ENCODE measurements around the gene PCCB.
"Not testable (repeated sequence)": the region's sequence is repeated elsewhere in the genome, so short reads cannot be mapped to it uniquely, and the experiment has no call there.

Gene PCCB

DNA sequence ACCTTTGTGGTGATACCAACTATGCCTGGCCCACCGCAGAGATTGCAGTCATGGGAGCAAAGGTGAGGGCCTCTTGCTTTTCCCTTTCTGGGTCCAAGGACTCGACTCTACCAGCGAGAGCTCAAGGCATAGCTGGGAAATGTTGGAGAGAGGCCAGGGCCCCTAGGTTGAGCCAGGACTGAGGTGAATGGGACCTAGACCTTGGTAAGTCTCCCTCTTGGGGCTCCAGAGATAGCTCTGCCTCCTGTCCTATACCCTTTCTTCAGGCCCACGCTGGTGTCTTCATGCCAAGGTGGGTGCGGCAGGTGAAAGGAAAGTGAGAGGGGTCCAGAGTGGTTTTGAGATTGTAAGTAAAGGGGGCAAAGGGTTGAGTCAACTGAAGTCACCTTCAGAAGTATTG lies 77.5 kb downstream of the PCCB start:
- POLR2A ChIA-PET (ENCODE audit: low non-redundant PET), result no interaction called here
- no peak for DNase-seq (ENCODE audit: low spot score)
- TF ChIP-seq, protein P1, sequence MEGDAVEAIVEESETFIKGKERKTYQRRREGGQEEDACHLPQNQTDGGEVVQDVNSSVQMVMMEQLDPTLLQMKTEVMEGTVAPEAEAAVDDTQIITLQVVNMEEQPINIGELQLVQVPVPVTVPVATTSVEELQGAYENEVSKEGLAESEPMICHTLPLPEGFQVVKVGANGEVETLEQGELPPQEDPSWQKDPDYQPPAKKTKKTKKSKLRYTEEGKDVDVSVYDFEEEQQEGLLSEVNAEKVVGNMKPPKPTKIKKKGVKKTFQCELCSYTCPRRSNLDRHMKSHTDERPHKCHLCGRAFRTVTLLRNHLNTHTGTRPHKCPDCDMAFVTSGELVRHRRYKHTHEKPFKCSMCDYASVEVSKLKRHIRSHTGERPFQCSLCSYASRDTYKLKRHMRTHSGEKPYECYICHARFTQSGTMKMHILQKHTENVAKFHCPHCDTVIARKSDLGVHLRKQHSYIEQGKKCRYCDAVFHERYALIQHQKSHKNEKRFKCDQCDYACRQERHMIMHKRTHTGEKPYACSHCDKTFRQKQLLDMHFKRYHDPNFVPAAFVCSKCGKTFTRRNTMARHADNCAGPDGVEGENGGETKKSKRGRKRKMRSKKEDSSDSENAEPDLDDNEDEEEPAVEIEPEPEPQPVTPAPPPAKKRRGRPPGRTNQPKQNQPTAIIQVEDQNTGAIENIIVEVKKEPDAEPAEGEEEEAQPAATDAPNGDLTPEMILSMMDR (conservative IDR thresholded peaks at IDR 0.05; ENCODE audit: low read depth), result no peak
- CTCF ChIA-PET, result interaction anchor here (0.5 kb wide), 1 partner anchor 1846 kb away, joined by 3 read pairs; no protein-coding TSS in a partner anchor
- no peak overlapping the region for H3K27ac ChIP-seq

DNA sequence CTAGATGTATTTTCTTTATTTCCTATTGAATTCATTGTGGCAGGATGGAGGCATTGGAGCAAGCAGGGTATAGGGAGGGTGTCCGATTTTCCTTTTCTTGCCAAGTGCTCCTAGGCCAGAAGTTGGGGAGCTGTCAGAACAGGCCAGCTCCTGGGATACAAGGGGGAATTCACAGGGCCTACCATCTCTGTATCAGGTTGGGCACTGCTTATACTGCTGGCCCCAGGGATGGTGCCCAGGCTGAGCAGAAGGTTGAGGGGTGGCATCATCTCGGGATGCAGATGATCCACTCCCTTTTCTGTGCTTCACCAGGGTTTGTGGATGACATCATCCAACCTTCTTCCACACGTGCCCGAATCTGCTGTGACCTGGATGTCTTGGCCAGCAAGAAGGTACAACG lies 79.5 kb downstream of the PCCB start:
- ChIA-PET CTCF (interaction anchor here (0.6 kb wide), 1 partner anchor 613 kb away, joined by 3 read pairs; no protein-coding TSS in a partner anchor), POLR2A (ENCODE audit: low non-redundant PET) (no interaction called here)
- no peak overlapping the region for H3K27ac ChIP-seq
- no peak for DNase-seq (ENCODE audit: low spot score)
- TF ChIP-seq, protein P1 (conservative IDR thresholded peaks at IDR 0.05; ENCODE audit: low read depth), result no peak

DNA sequence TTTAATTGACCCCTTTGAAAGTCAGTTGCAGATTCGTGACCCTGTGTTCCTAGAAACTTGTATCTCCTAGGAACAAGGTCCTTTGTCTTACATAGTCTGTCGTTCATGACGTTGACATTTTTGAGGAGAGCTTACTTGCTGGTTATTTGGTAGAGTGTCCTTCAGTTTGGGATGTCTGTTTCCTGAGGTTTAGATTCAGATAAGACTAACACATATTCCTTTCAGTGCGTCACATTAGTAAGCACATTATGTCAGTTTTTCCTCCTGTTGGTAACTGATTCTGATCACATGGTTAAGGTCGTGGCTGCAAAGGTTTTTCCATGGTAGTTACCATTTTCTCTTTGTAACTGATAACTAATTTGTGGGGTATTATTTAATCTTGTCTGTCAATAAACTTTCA lies 80.8 kb downstream of the PCCB start:
- no peak overlapping the region for H3K27ac ChIP-seq
- DNase-seq (ENCODE audit: low spot score), result no peak
- POLR2A ChIA-PET (ENCODE audit: low non-redundant PET), result no interaction called here
- CTCF ChIA-PET, result no interaction called here
- TF ChIP-seq, protein P1 (conservative IDR thresholded peaks at IDR 0.05; ENCODE audit: low read depth), result no peak

DNA sequence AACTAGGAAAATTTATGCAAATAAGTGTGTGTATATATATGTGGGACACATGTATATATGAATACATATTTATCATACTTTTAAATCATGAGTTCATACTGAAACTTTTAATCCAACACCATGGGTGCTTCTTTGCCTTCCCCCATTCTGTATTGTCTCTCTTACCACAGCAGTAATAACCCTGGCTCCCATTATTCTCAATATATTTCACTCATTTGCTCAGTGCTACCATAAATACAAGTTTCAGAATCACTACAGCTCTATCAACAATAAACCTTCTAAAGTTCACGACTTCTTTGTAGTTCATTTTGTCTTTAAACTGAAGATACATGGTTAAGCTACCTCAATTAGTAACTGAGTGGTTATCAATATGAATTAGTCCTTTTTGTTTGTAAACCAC lies 82.2 kb downstream of the PCCB start:
- TF ChIP-seq, protein P1 (conservative IDR thresholded peaks at IDR 0.05; ENCODE audit: low read depth), result no peak
- DNase-seq (ENCODE audit: low spot score), result no peak
- POLR2A ChIA-PET (ENCODE audit: low non-redundant PET), result no interaction called here
- no peak overlapping the region for H3K27ac ChIP-seq
- CTCF ChIA-PET, result no interaction called here

DNA sequence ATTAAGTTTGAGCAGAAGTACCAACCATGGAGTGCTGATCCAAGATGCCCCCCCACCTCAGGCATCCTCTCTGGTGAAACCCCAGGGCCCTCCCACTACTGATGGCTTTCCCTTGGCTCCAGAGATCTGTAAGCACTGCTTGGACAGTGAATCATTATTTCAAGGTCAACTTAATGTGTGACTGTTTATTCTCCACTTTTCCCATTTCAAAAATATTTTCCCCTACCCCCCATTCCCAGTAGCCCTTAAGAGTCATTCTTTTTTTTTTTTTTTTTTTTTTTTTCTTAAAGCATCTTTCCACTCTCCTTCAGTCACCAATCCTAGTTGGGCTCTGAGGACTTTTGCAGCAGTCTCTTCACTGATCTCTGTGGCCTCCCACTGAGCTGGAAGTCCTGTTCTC lies 82.6 kb downstream of the PCCB start:
- CTCF ChIA-PET, result no interaction called here
- POLR2A ChIA-PET (ENCODE audit: low non-redundant PET), result no interaction called here
- TF ChIP-seq, protein P1 (conservative IDR thresholded peaks at IDR 0.05; ENCODE audit: low read depth), result no peak
- no peak overlapping the region for H3K27ac ChIP-seq
- no peak for DNase-seq (ENCODE audit: low spot score)

DNA sequence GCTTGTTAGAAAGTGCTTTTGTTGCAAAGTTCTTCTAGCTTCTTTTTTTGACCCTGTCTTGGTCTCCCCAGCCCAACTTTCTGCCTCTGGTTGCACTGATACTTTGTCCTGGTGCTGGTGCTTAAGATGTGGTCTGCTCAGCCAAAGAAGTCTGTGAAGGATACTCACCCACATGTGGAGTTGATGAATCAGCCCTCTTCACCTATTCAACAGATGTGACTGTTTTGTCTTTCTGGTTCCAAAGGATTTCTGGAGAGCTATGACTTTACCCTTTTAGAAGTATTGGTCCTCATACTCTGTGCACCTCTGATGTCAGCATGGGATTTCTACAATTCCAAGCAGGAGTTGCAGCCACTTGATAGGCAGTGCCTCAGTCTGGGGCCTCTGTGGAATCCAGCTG lies 84.1 kb downstream of the PCCB start:
- TF ChIP-seq, protein P1 (conservative IDR thresholded peaks at IDR 0.05; ENCODE audit: low read depth), result no peak
- no peak for DNase-seq (ENCODE audit: low spot score)
- POLR2A ChIA-PET (ENCODE audit: low non-redundant PET), result no interaction called here
- H3K27ac ChIP-seq, result no peak overlapping the region
- CTCF ChIA-PET, result no interaction called here

DNA sequence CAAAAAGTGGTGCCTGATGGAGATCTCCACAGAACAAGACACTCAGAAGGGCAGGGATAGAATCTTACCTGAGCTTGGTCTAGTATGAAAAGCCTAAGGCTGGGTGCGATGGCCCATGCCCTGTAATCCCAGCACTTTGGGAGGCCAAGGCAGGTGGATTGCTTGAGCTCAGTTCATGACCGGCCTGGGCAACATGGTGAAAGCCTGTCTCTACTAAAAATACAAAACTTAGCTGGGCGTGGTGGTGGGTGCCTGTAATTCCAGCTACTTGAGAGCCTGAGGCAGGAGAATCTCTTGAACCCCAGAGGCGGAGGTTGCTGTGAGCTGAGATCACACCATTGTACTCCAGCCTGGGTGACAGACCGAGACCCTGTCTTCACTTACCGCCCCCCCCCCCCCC lies 84.6 kb downstream of the PCCB start:
- H3K27ac ChIP-seq; POLR2A ChIA-PET (ENCODE audit: low non-redundant PET); DNase-seq (ENCODE audit: low spot score); CTCF ChIA-PET: not testable (repeated sequence)

Measured in RWPE1 (cell line).